ENCODE data around the gene KMT5C.

KMT5C gene

DNA sequence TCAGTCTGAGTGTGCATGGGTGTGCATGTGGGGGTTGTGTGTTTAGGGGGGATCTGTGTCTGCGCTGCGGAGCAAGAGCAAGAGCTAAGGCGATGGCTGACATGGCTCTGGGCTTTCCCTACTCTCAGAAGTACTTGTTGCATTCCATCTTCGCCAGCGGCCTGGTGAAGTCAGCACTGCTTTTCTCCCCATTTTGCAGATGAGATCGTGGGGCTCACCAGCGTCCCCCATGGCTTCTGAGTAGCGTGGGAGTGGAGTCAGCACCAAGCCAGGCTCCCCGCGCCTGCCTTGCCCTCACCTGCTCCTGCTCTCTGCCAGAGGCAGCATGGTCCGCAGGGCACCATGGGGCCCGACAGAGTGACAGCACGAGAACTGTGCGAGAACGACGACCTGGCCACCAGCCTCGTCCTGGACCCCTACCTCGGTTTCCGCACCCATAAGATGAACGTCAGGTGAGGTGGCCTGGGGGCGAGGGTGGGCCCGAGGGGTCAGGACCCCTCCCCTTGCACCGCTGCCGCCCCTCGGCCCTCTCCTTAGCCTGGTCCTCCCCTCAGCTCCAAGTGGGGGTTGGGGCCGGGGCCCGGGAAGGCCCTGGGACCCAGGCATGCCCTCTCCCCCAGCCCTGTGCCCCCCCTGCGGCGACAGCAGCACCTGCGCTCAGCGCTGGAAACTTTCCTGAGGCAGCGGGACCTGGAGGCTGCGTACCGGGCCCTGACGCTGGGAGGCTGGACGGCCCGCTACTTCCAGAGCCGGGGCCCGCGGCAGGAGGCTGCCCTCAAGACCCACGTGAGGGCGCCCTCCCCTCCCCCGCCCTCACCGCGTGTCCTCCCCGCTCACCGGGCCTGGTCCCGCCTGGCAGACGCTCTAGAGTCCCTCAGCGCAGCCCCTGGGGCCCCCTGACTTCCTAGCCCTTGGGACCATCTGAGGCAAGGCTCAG lies 2.2 kb downstream of the KMT5C start:
- peaks cover 16% of the 10 kb centered on the region for H3K4me1 ChIP-seq (ENCODE audit: control insufficient read depth, insufficient read depth, low read length)
- H3K4me3 ChIP-seq (ENCODE audit: low read depth, low read length) = peak overlapping the region; percentile 88
- H3K9me3 ChIP-seq (ENCODE audit: control insufficient read depth, insufficient read depth, low read depth, low read length) = no peaks in the 10 kb centered on the region
- H3K36me3 ChIP-seq (ENCODE audit: control insufficient read depth in 2 of 2, insufficient read depth in 1 of 2, low read length in 2 of 2) = peaks cover 3 to 49% of the 10 kb centered on the region in 2 experiments
- H3K27ac ChIP-seq (ENCODE audit: extremely low read depth, low read depth, low read length) = peak overlapping the region; percentile 53; the same call in 1 of the 2 replicates
- POLR2A ChIA-PET = interaction anchor here (0.5 to 1.3 kb wide), 4 partner anchors 8 to 196 kb away, joined by 3 to 4 read pairs (median 4); no protein-coding TSS in a partner anchor
- TF ChIP-seq GLIS1 (tag by site-specific recombination; IDR thresholded peaks at IDR 0.05) = peak; percentile 40; the same call in 1 of the 2 replicates
- TF ChIP-seq GFI1B (tag by site-specific recombination; IDR thresholded peaks at IDR 0.05) = no peak
- peak; percentile 85 for TF ChIP-seq SCRT1 (tag by site-specific recombination; IDR thresholded peaks at IDR 0.05; ENCODE audit: borderline replicate concordance)
- TF ChIP-seq, protein P1, sequence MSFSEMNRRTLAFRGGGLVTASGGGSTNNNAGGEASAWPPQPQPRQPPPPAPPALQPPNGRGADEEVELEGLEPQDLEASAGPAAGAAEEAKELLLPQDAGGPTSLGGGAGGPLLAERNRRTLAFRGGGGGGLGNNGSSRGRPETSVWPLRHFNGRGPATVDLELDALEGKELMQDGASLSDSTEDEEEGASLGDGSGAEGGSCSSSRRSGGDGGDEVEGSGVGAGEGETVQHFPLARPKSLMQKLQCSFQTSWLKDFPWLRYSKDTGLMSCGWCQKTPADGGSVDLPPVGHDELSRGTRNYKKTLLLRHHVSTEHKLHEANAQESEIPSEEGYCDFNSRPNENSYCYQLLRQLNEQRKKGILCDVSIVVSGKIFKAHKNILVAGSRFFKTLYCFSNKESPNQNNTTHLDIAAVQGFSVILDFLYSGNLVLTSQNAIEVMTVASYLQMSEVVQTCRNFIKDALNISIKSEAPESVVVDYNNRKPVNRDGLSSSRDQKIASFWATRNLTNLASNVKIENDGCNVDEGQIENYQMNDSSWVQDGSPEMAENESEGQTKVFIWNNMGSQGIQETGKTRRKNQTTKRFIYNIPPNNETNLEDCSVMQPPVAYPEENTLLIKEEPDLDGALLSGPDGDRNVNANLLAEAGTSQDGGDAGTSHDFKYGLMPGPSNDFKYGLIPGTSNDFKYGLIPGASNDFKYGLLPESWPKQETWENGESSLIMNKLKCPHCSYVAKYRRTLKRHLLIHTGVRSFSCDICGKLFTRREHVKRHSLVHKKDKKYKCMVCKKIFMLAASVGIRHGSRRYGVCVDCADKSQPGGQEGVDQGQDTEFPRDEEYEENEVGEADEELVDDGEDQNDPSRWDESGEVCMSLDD (tag by site-specific recombination; IDR thresholded peaks at IDR 0.05) = 0 out of 2 replicates have a peak, but pooled peaks have one; percentile 30
- TF ChIP-seq SCRT2 (tag by site-specific recombination; IDR thresholded peaks at IDR 0.05) = peak; percentile 97
- peak; percentile 27; the same call in 1 of the 2 replicates for TF ChIP-seq ZXDB (tag by site-specific recombination; IDR thresholded peaks at IDR 0.05)
- TF ChIP-seq SP3 (tag by site-specific recombination; IDR thresholded peaks at IDR 0.05) = no peak
- 0 out of 2 replicates have a peak, but pooled peaks have one; percentile 19 for TF ChIP-seq ZNF391 (tag by site-specific recombination; IDR thresholded peaks at IDR 0.05; ENCODE audit: borderline replicate concordance, low read depth)
- CTCF ChIA-PET = no interaction called here

DNA sequence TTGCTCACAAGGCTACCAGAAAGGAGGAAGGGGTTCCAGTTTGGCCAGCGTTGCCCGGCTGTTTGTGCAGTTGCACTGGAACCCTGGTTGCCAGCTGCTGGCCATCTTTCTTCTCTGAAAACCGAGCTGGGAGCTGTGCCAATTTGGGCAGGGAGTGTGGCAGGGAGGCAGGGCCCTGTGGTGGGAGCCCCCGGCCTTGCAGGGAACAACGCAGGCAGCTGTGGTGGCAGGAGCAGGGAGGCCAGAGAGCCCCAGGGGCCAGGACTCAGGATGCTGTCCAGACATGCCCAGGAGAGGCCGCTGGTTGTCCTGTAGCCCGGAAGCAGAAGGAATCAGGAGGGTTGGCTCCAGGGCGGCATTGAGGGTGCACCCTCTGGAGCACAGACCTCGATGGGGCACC lies 4.8 kb downstream of the KMT5C start:
- peaks cover 3 to 58% of the 10 kb centered on the region in 2 experiments for H3K36me3 ChIP-seq (ENCODE audit: control insufficient read depth in 2 of 2, insufficient read depth in 1 of 2, low read length in 2 of 2)
- H3K4me3 ChIP-seq (ENCODE audit: low read depth, low read length) = no peak overlapping the region
- H3K27ac ChIP-seq (ENCODE audit: extremely low read depth, low read depth, low read length) = peak overlapping the region; percentile 53; the same call in 1 of the 2 replicates
- peaks cover 13% of the 10 kb centered on the region for H3K4me1 ChIP-seq (ENCODE audit: control insufficient read depth, insufficient read depth, low read length)
- POLR2A ChIA-PET = interaction anchor here (0.7 to 1.7 kb wide), 3 partner anchors 24 to 104 kb away, joined by 3 to 5 read pairs (median 5); no protein-coding TSS in a partner anchor
- CTCF ChIA-PET = interaction anchor here (1.6 kb wide), 1 partner anchor 52 kb away, joined by 3 read pairs; no protein-coding TSS in a partner anchor
- H3K9me3 ChIP-seq (ENCODE audit: control insufficient read depth, insufficient read depth, low read depth, low read length) = no peaks in the 10 kb centered on the region
- TF ChIP-seq ZNF354C (tag by site-specific recombination; IDR thresholded peaks at IDR 0.05; ENCODE audit: borderline replicate concordance, low read depth) (no peak), ZNF529 (tag by site-specific recombination; IDR thresholded peaks at IDR 0.05; ENCODE audit: insufficient replicate concordance) (no peak), ZNF133 (tag by site-specific recombination; IDR thresholded peaks at IDR 0.05) (no peak), ZNF202 (tag by site-specific recombination; IDR thresholded peaks at IDR 0.05; ENCODE audit: borderline replicate concordance) (no peak), ZNF433 (tag by site-specific recombination; IDR thresholded peaks at IDR 0.05; ENCODE audit: low read depth) (no peak), GLIS2 (tag by site-specific recombination; IDR thresholded peaks at IDR 0.05) (peak; percentile 40), ZIC2 (tag by site-specific recombination; IDR thresholded peaks at IDR 0.05) (peak; percentile 66)

DNA sequence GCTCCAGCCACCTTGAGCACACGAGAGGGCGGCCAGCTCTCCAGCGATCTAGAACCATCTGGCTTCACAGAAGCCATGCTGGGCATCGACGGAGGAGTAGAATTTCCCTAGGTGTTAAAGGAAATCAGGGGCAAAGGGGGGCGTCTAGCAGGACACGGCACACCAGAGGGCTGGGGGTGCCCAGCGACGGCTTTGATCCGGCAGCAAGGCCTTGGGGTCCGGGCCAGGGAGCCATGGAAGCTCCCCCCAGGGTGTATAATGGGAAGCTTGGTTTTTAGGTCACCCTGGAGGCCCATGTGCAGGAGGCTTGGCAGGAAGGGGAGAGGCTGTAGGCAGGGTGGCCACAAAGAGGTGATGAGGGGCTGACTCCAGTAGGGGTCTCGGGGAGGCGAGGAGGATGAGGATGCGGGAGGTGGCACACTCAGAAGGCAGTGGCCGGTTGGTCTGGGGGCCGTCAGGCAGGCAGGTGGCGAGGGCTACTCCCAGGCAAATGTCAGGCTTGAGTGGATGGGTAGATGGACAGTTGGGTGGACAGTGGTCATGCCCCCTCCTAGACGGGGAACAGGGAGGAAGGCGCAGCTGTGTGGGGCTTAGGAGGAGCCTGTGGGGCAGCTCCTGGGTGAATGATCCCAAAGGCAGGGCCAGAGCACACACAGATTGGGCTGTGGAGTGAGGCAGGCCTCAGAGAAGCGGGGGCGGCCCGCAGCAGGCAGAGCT lies 5.6 kb downstream of the KMT5C start:
- Histone ChIP-seq H3K27ac (ENCODE audit: extremely low read depth, low read depth, low read length) (no peak overlapping the region), H3K9me3 (ENCODE audit: control insufficient read depth, insufficient read depth, low read depth, low read length) (no peaks in the 10 kb centered on the region), H3K4me3 (ENCODE audit: low read depth, low read length) (no peak overlapping the region), H3K4me1 (ENCODE audit: control insufficient read depth, insufficient read depth, low read length) (peaks cover 11% of the 10 kb centered on the region), H3K36me3 (ENCODE audit: control insufficient read depth in 2 of 2, insufficient read depth in 1 of 2, low read length in 2 of 2) (peaks cover 3 to 59% of the 10 kb centered on the region in 2 experiments)
- ChIA-PET POLR2A (interaction anchor here (0.6 to 1.7 kb wide), 5 partner anchors 10 to 63 kb away, joined by 3 to 5 read pairs (median 4); partner anchors contain the start of gene UBE2S), CTCF (interaction anchor here (1.0 to 1.6 kb wide), 4 partner anchors 14 to 279 kb away, joined by 3 to 5 read pairs (median 4); partner anchors contain the start of gene ZNF784)
- TF ChIP-seq SP2 (tag by site-specific recombination; IDR thresholded peaks at IDR 0.05) (peak; percentile 28; the same call in 1 of the 2 replicates), GLIS2 (tag by site-specific recombination; IDR thresholded peaks at IDR 0.05) (peak; percentile 75), IKZF3 (tag by site-specific recombination; IDR thresholded peaks at IDR 0.05) (no peak), MEIS1 (CRISPR knock-in tag; IDR thresholded peaks at IDR 0.05; ENCODE audit: borderline replicate concordance) (no peak)
- TF ChIP-seq, protein P2, sequence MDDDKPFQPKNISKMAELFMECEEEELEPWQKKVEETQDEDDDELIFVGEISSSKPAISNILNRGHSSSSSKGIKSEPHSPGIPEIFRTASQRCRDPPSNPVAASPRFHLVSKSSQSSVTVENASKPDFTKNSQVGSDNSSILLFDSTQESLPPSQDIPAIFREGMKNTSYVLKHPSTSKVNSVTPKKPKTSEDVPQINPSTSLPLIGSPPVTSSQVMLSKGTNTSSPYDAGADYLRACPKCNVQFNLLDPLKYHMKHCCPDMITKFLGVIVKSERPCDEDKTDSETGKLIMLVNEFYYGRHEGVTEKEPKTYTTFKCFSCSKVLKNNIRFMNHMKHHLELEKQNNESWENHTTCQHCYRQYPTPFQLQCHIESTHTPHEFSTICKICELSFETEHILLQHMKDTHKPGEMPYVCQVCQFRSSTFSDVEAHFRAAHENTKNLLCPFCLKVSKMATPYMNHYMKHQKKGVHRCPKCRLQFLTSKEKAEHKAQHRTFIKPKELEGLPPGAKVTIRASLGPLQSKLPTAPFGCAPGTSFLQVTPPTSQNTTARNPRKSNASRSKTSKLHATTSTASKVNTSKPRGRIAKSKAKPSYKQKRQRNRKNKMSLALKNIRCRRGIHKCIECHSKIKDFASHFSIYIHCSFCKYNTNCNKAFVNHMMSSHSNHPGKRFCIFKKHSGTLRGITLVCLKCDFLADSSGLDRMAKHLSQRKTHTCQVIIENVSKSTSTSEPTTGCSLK (tag by site-specific recombination; IDR thresholded peaks at IDR 0.05) = no peak
- TF ChIP-seq, protein P3, sequence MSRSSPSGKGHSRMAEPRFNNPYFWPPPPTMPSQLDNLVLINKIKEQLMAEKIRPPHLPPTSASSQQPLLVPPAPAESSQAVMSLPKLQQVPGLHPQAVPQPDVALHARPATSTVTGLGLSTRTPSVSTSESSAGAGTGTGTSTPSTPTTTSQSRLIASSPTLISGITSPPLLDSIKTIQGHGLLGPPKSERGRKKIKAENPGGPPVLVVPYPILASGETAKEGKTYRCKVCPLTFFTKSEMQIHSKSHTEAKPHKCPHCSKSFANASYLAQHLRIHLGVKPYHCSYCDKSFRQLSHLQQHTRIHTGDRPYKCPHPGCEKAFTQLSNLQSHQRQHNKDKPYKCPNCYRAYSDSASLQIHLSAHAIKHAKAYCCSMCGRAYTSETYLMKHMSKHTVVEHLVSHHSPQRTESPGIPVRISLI (tag by site-specific recombination; IDR thresholded peaks at IDR 0.05) = no peak
